Measurements from ENCODE around the gene DNAJA3.

The DNAJA3 gene

GRCh38 chr16:4426722-4427372 is 1.2 kb downstream of the DNAJA3 start:
- Histone ChIP-seq H3K36me3 (ENCODE audit: insufficient read depth, low read length) (peaks cover 4% of the 10 kb centered on the region; the same call in 1 of the 2 replicates), H3K4me1 (ENCODE audit: insufficient read depth, low read length) (no peaks in the 10 kb centered on the region), H3K9me3 (ENCODE audit: control insufficient read depth, insufficient read depth, low read length) (no peaks in the 10 kb centered on the region), H3K9ac (ENCODE audit: low read depth, low read length) (peak overlapping the region; percentile 84; the same call in 1 of the 2 replicates)

- Histone ChIP-seq H3K9me3 (ENCODE audit: control insufficient read depth, insufficient read depth, low read length) (no peaks in the 10 kb centered on the region), H3K36me3 (ENCODE audit: insufficient read depth, low read length) (peaks cover 4% of the 10 kb centered on the region; the same call in 1 of the 2 replicates), H3K4me1 (ENCODE audit: insufficient read depth, low read length) (no peaks in the 10 kb centered on the region), H3K9ac (ENCODE audit: low read depth, low read length) (no peak overlapping the region)
Measured at GRCh38 chr16:4428500-4428899, 2.8 kb downstream of the DNAJA3 start.

GRCh38 chr16:4431023-4431422 is 5.4 kb downstream of the DNAJA3 start:
- Histone ChIP-seq H3K4me1 (ENCODE audit: insufficient read depth, low read length) (no peaks in the 10 kb centered on the region), H3K9me3 (ENCODE audit: control insufficient read depth, insufficient read depth, low read length) (no peaks in the 10 kb centered on the region), H3K36me3 (ENCODE audit: insufficient read depth, low read length) (peaks cover 4% of the 10 kb centered on the region; the same call in 1 of the 2 replicates), H3K9ac (ENCODE audit: low read depth, low read length) (no peak overlapping the region)

DNA sequence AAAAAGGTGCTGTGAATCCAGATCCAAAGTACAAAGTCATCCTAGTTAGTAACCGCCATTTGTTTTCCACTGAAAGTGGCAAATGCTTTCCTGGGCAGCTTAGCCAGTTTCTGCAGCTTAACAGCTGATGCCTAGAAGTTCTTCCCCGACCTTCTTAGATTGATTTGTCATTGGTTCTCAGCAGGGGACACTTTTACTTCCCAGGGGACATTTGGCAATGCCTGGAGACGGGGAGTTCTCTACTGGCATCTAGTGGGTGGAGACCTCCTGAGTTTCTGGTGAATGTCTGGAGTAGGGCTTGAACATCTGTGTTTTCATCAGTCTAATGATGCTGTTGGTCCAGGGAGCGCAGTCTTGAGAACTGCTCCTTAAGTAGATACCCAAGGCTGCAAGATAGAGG is 7.6 kb downstream of the DNAJA3 start:
- H3K36me3 ChIP-seq (ENCODE audit: insufficient read depth, low read length) = peaks cover 12% of the 10 kb centered on the region
- H3K9ac ChIP-seq (ENCODE audit: low read depth, low read length) = no peak overlapping the region
- H3K9me3 ChIP-seq (ENCODE audit: control insufficient read depth, insufficient read depth, low read length) = no peaks in the 10 kb centered on the region
- no peaks in the 10 kb centered on the region for H3K4me1 ChIP-seq (ENCODE audit: insufficient read depth, low read length)

DNA sequence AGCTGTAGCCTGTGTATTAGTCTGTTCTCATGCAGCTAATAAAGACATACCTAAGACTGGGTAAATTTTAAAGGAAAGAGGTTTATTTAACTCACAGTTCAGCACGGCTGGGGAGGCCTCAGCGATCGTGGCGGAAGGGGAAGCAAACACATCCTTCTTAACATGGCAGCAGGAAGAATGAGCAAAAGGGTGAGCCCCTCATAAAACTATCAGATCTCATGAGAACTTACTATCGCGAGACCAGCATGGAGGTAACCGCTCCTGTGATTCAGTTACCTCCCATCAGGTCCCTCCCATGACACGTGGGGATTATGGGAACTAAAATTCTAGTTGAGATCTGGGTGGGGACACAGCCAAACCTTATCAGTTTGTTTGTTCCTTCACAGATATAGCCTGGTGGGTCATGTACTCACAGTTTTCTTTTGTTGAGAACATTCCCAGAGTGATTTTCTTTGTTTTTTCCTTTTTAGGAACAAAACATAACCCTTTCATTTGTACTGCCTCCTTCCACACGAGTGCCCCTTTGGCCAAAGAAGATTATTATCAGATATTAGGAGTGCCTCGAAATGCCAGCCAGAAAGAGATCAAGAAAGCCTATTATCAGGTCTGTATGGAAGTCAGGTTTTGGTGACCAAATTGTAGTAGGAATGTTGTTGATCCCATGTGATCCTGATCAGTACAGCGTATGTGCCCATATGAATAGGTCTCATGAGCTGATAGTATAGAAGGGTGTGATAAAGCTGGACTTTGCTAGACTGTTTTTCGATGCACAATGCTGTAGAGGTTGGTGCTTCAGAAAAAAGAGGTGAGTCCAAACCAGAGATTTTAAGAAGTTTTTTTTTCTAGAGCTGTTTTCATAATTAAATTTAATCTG is 8.5 kb downstream of the DNAJA3 start:
- Histone ChIP-seq H3K9me3 (ENCODE audit: control insufficient read depth, insufficient read depth, low read length) (no peaks in the 10 kb centered on the region), H3K4me1 (ENCODE audit: insufficient read depth, low read length) (no peaks in the 10 kb centered on the region), H3K36me3 (ENCODE audit: insufficient read depth, low read length) (peaks cover 17% of the 10 kb centered on the region), H3K9ac (ENCODE audit: low read depth, low read length) (no peak overlapping the region)

DNA sequence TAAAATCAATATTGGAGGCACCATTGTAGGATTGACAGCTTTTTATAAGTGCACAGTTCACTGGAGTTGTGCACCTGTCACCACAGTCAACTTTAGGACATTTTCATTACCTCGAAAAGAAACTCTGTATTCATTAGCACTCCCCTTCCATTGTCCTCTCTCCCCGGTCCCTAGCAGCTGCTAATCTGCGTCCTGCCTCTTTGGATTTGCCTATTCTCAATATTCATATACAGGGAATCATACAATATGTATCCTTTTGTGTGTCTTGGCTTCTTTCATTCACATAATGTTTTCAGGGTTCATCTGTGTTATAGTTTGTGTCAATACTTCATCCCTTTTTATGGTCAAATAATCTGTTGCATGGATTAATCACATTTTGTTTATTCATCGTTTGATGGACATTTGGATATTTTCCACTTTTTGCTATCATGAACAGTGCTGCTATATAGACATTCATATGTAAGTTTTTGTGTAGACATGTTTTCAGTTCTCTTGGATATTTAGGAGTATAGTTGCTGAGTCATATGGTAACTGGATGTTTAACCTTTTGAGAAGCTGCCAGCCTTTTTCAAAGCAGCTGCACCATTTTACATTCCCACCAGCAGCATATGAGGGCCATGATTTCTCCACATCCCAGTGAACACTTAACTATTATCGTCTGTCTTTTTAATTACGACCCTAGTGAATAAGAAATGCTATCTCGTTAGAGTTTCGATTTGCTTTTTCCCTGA is 9.8 kb downstream of the DNAJA3 start:
- no peaks in the 10 kb centered on the region for H3K9me3 ChIP-seq (ENCODE audit: control insufficient read depth, insufficient read depth, low read length)
- no peak overlapping the region for H3K9ac ChIP-seq (ENCODE audit: low read depth, low read length)
- H3K36me3 ChIP-seq (ENCODE audit: insufficient read depth, low read length) = peaks cover 17% of the 10 kb centered on the region
- no peaks in the 10 kb centered on the region for H3K4me1 ChIP-seq (ENCODE audit: insufficient read depth, low read length)

GRCh38 chr16:4437366-4437765 is 11.7 kb downstream of the DNAJA3 start:
- H3K36me3 ChIP-seq (ENCODE audit: insufficient read depth, low read length) = peaks cover 27% of the 10 kb centered on the region
- H3K9ac ChIP-seq (ENCODE audit: low read depth, low read length) = no peak overlapping the region
- no peaks in the 10 kb centered on the region for H3K9me3 ChIP-seq (ENCODE audit: control insufficient read depth, insufficient read depth, low read length)
- no peaks in the 10 kb centered on the region for H3K4me1 ChIP-seq (ENCODE audit: insufficient read depth, low read length)

GRCh38 chr16:4442371-4442770 is 16.7 kb downstream of the DNAJA3 start:
- no peaks in the 10 kb centered on the region for H3K4me1 ChIP-seq (ENCODE audit: insufficient read depth, low read length)
- no peak overlapping the region for H3K9ac ChIP-seq (ENCODE audit: low read depth, low read length)
- H3K9me3 ChIP-seq (ENCODE audit: control insufficient read depth, insufficient read depth, low read length) = no peaks in the 10 kb centered on the region
- peaks cover 55% of the 10 kb centered on the region for H3K36me3 ChIP-seq (ENCODE audit: insufficient read depth, low read length)

DNA sequence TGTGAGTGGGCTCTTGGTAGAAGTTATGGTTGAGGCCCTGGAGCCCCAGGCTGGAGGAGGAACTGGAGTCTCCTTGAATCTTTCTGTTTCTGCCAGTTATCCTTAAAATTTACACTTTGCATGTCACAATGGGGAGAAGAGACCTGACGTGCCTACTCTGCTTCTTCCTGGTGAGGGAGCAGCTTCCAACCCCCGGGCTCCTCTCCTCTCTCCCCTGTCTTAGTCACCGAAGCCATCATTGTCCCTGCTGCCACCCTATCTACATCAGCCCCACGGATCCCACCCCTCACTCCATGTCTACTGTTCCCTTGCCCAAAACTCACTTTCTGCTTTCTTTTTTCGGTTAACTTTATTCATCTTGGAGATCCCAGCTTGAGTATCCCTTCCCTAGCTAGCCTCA is 17.6 kb downstream of the DNAJA3 start:
- H3K9ac ChIP-seq (ENCODE audit: low read depth, low read length) = no peak overlapping the region
- H3K4me1 ChIP-seq (ENCODE audit: insufficient read depth, low read length) = no peaks in the 10 kb centered on the region
- H3K36me3 ChIP-seq (ENCODE audit: insufficient read depth, low read length) = peaks cover 54% of the 10 kb centered on the region
- no peaks in the 10 kb centered on the region for H3K9me3 ChIP-seq (ENCODE audit: control insufficient read depth, insufficient read depth, low read length)

- Histone ChIP-seq H3K4me1 (ENCODE audit: insufficient read depth, low read length) (no peaks in the 10 kb centered on the region), H3K9me3 (ENCODE audit: control insufficient read depth, insufficient read depth, low read length) (no peaks in the 10 kb centered on the region), H3K36me3 (ENCODE audit: insufficient read depth, low read length) (peaks cover 49% of the 10 kb centered on the region), H3K9ac (ENCODE audit: low read depth, low read length) (no peak overlapping the region)
Measured at GRCh38 chr16:4443986-4444385, 18.3 kb downstream of the DNAJA3 start.

GRCh38 chr16:4450430-4450829 is 24.8 kb downstream of the DNAJA3 start:
- Histone ChIP-seq H3K36me3 (ENCODE audit: insufficient read depth, low read length) (peaks cover 30% of the 10 kb centered on the region), H3K9ac (ENCODE audit: low read depth, low read length) (no peak overlapping the region), H3K4me1 (ENCODE audit: insufficient read depth, low read length) (no peaks in the 10 kb centered on the region), H3K9me3 (ENCODE audit: control insufficient read depth, insufficient read depth, low read length) (no peaks in the 10 kb centered on the region)

GRCh38 chr16:4450931-4451519 is 25.4 kb downstream of the DNAJA3 start:
- H3K9me3 ChIP-seq (ENCODE audit: control insufficient read depth, insufficient read depth, low read length) = no peaks in the 10 kb centered on the region
- H3K4me1 ChIP-seq (ENCODE audit: insufficient read depth, low read length) = no peaks in the 10 kb centered on the region
- H3K9ac ChIP-seq (ENCODE audit: low read depth, low read length) = no peak overlapping the region
- H3K36me3 ChIP-seq (ENCODE audit: insufficient read depth, low read length) = peaks cover 30% of the 10 kb centered on the region

- no peak overlapping the region for H3K9ac ChIP-seq (ENCODE audit: low read depth, low read length)
- H3K4me1 ChIP-seq (ENCODE audit: insufficient read depth, low read length) = no peaks in the 10 kb centered on the region
- peaks cover 23% of the 10 kb centered on the region for H3K36me3 ChIP-seq (ENCODE audit: insufficient read depth, low read length)
- H3K9me3 ChIP-seq (ENCODE audit: control insufficient read depth, insufficient read depth, low read length) = no peaks in the 10 kb centered on the region
Measured at GRCh38 chr16:4452674-4453073, 27.0 kb downstream of the DNAJA3 start.

DNA sequence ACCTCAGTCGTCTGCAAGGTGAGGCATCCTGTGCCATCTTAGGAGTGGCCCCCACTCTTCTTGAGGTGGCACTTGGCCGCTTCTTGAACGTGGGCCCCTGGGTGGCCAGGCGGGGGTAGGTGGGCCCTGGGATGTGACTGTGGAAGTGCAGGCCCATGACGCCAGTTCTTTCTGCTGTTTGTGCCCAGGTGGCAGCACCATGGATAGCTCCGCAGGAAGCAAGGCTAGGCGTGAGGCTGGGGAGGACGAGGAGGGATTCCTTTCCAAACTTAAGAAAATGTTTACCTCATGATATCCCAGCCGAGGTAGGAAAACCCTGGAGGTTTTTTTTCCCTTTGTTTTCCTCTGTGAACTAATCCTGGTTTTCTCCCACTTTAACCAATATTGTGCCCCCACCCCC is 29.0 kb downstream of the DNAJA3 start:
- no peaks in the 10 kb centered on the region for H3K4me1 ChIP-seq (ENCODE audit: insufficient read depth, low read length)
- H3K36me3 ChIP-seq (ENCODE audit: insufficient read depth, low read length) = peaks cover 22% of the 10 kb centered on the region
- no peak overlapping the region for H3K9ac ChIP-seq (ENCODE audit: low read depth, low read length)
- H3K9me3 ChIP-seq (ENCODE audit: control insufficient read depth, insufficient read depth, low read length) = no peaks in the 10 kb centered on the region
